CD4-positive, alpha-beta T cell (primary cell): ENCODE data around the gene SPAG9. TPM values are rescaled to one million over a fixed set of nuclear protein-coding genes. Genes with fewer than 3 reads are reported as not detected.

ENCODE experiments used
- ATAC-seq: fragments of 200-7000 bp; cut with Tn5 transposase; one replicate; pipeline ENCODE4 v1.10.0; 2022; ENCODE audit warnings: mild to moderate bottlenecking; ENCODE audit not compliant: poor library complexity
- CTCF ChIA-PET: fragments of 350-600 bp; sonication (Branson Sonifier 250); formaldehyde crosslinking; loops from one replicate; lab custom pipeline; 2021; ENCODE audit warnings: antibody characterized with exemption, inconsistent platforms; lab: Charles Lee
- POLR2A ChIA-PET: fragments of 350-600 bp; sonication (Branson Sonifier 250); formaldehyde crosslinking; loops from one replicate; lab custom pipeline; 2021; ENCODE audit warnings: antibody characterized with exemption, inconsistent platforms; lab: Charles Lee
- DNase-seq, 14 experiments: peaks; one replicate each; pipeline ENCODE4 v3.0.0-alpha.2; 2013 to 2020; ENCODE audit warnings: mixed read lengths in 2 of 14
- H3K27ac ChIP-seq, 2 donors: one replicate each; pipeline versions ENCODE4 v1.5.1 to v1.7.0; 2013; ENCODE audit warnings: low read length in 2 of 2, low read depth in 1 of 2, mild to moderate bottlenecking in 1 of 2
- H3K27me3 ChIP-seq, 2 experiments: 1 replicate in 1 of 2; 2 replicates in 1 of 2; pipeline versions ENCODE4 v1.6.1 to v1.7.0; 2013; ENCODE audit warnings: low read length in 2 of 2, control low read depth in 1 of 2, mild to moderate bottlenecking in 1 of 2, moderate library complexity in 1 of 2; ENCODE audit not compliant: insufficient read depth in 2 of 2, control insufficient read depth in 1 of 2
- H3K36me3 ChIP-seq: one replicate; pipeline ENCODE4 v1.6.1; 2013; ENCODE audit warnings: low read length, control low read depth; ENCODE audit not compliant: insufficient read depth
- H3K4me1 ChIP-seq: one replicate; pipeline ENCODE4 v1.6.1; 2013; ENCODE audit warnings: low read length, control low read depth; ENCODE audit not compliant: insufficient read depth
- H3K4me3 ChIP-seq: one replicate; pipeline ENCODE4 v1.5.1; 2013; ENCODE audit warnings: mild to moderate bottlenecking, low read length, moderate library complexity
- H3K9me3 ChIP-seq, 2 experiments: 1 replicate in 1 of 2; 2 replicates in 1 of 2; pipeline versions ENCODE4 v1.6.1 to v1.7.0; 2013; ENCODE audit warnings: low read length in 2 of 2, mild to moderate bottlenecking in 2 of 2, control low read depth in 1 of 2, moderate library complexity in 1 of 2; ENCODE audit not compliant: control insufficient read depth in 1 of 2, insufficient read depth in 1 of 2
- H3K27ac Mint-ChIP-seq: one replicate; pipeline ENCODE4 v1.8.0; 2020; ENCODE audit warnings: mixed read lengths
- H3K27me3 Mint-ChIP-seq: one replicate; pipeline ENCODE4 v1.8.0; 2021; ENCODE audit warnings: mixed read lengths
- H3K36me3 Mint-ChIP-seq: one replicate; pipeline ENCODE4 v1.8.0; 2021; ENCODE audit warnings: low read depth, mixed read lengths
- H3K4me1 Mint-ChIP-seq: one replicate; pipeline ENCODE4 v1.8.0; 2021; ENCODE audit warnings: low read depth, mixed read lengths
- H3K4me3 Mint-ChIP-seq: one replicate; pipeline ENCODE4 v1.8.0; 2020; ENCODE audit warnings: mild to moderate bottlenecking, mixed read lengths
- H3K9me3 Mint-ChIP-seq: one replicate; pipeline ENCODE4 v1.8.0; 2020; ENCODE audit warnings: mixed read lengths
- intact Hi-C, 2 experiments: fragments of 100-400 bp; cut with DNase I in 1 of 2; cut with micrococcal nuclease in 1 of 2; formaldehyde crosslinking; loops; one replicate each; pipeline versions ENCODE4 v1.15.1 to v1.9.0; 2023 to 2025; cut with DNase I, micrococcal nuclease
- total RNA-seq, 174 experiments: library from RNA in 2 of 174; stranded (reverse) in 2 of 174; gene quantifications; one replicate each; pipeline ENCODE4 v1.2.3 and lab custom pipeline; 2021 to 2026
- TF ChIP-seq, protein P1 (sequence below): fragments of 200-600 bp; IDR thresholded peaks from one replicate; pipeline ENCODE4 v1.8.0; 2022; ENCODE audit warnings: antibody characterized with exemption, mild to moderate bottlenecking

The SPAG9 gene
- total RNA-seq, 2 experiments from 2014 or later, result 60.2 to 64.6 TPM

DNA sequence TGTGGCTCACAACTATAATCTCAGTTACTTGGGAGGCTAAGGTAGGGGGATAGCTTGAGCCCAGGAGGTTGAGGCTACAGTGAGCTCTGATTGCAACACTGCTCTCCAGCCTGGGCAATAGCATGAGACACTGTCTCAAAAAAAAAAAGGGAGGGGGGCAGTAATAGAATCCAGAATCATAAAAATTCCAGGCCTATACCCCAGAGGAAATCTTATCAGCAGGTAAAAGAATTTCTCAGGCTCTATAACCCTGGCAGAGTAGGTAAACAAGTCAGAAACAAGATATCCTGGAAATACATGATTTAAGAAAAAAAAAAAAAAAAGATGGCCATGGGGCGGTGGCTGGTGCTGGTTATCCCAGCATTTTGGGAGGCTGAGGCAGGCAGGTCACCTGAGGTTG lies 12.9 kb downstream of the SPAG9 start:
- no peak for DNase-seq
- Histone ChIP-seq H3K27ac (no peak overlapping the region), H3K27me3 (no peaks in the 10 kb centered on the region), H3K4me3 (no peak overlapping the region), H3K4me1 (peaks cover 6% of the 10 kb centered on the region), H3K36me3 (no peaks in the 10 kb centered on the region), H3K9me3 (no peaks in the 10 kb centered on the region)
- intact Hi-C loops, result no loop called here
- CTCF ChIA-PET, result interaction anchor here (1.5 kb wide), 1 partner anchor 46 kb away, joined by 3 read pairs; the partner anchor contains the start of gene NME1
- no peaks in the 10 kb centered on the region for H3K9me3 Mint-ChIP-seq
- H3K4me1 Mint-ChIP-seq, result peaks cover 18% of the 10 kb centered on the region
- peaks cover 19% of the 10 kb centered on the region for H3K36me3 Mint-ChIP-seq
- no peak overlapping the region for H3K27ac Mint-ChIP-seq
- H3K4me3 Mint-ChIP-seq, result no peak overlapping the region
- TF ChIP-seq, protein P1, sequence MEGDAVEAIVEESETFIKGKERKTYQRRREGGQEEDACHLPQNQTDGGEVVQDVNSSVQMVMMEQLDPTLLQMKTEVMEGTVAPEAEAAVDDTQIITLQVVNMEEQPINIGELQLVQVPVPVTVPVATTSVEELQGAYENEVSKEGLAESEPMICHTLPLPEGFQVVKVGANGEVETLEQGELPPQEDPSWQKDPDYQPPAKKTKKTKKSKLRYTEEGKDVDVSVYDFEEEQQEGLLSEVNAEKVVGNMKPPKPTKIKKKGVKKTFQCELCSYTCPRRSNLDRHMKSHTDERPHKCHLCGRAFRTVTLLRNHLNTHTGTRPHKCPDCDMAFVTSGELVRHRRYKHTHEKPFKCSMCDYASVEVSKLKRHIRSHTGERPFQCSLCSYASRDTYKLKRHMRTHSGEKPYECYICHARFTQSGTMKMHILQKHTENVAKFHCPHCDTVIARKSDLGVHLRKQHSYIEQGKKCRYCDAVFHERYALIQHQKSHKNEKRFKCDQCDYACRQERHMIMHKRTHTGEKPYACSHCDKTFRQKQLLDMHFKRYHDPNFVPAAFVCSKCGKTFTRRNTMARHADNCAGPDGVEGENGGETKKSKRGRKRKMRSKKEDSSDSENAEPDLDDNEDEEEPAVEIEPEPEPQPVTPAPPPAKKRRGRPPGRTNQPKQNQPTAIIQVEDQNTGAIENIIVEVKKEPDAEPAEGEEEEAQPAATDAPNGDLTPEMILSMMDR, result no peak
- POLR2A ChIA-PET, result no interaction called here
- no peaks in the 10 kb centered on the region for H3K27me3 Mint-ChIP-seq
- no peak for ATAC-seq

DNA sequence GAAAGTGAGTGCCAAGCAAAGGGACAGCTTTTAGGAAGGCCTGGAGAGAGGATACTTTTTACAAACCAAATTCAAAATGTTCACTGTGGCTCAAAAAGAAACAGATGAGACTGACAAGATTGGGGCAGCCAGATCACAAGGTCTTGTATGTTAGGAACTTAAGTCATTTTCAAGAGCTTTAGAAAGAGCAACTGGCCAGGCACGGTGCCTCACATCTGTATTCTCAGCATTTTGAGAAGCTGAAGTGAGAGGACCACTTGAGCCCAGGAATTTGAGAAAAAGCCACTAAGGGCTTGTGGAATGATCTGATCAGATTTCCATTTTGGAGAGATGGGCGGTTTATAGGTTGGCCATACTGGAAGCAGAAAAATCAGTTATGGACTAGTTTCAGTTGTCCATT lies 17.2 kb downstream of the SPAG9 start:
- POLR2A ChIA-PET, result interaction anchor here (0.6 kb wide), 1 partner anchor 18 kb away, joined by 3 read pairs; the partner anchor contains the start of gene SPAG9
- no peak overlapping the region for H3K27ac ChIP-seq
- H3K4me3 Mint-ChIP-seq, result no peak overlapping the region
- no peaks in the 10 kb centered on the region for H3K27me3 ChIP-seq
- CTCF ChIA-PET, result no interaction called here
- ATAC-seq (no peak), DNase-seq (no peak)
- no peaks in the 10 kb centered on the region for H3K27me3 Mint-ChIP-seq
- intact Hi-C loops, result no loop called here
- H3K4me1 ChIP-seq, result peaks cover 3% of the 10 kb centered on the region
- peaks cover 22% of the 10 kb centered on the region for H3K4me1 Mint-ChIP-seq
- no peaks in the 10 kb centered on the region for H3K9me3 ChIP-seq
- H3K27ac Mint-ChIP-seq, result no peak overlapping the region
- H3K4me3 ChIP-seq, result no peak overlapping the region
- H3K9me3 Mint-ChIP-seq, result no peaks in the 10 kb centered on the region
- TF ChIP-seq, protein P1, result no peak
- peaks cover 14% of the 10 kb centered on the region for H3K36me3 Mint-ChIP-seq
- peaks cover 3% of the 10 kb centered on the region for H3K36me3 ChIP-seq

DNA sequence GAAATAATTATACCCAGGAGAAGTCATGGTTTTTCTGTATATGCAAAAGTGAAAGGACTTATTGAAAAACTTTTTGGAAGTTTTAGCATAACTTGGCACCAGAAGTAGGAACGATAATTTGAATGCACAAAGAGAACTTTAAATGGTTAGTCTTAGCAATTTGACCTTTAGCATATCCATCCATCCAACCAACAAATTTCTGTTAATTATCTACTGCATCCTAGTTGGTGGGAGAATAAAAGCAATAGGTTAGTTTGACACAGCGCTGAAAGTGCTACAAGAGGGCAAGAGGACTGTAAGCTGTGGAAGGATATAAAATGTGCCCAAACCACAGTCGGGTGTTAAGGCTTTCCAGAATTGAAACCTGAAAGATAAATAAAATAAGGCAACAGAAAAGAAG lies 17.6 kb downstream of the SPAG9 start:
- Mint-ChIP-seq H3K27ac (no peak overlapping the region), H3K9me3 (no peaks in the 10 kb centered on the region)

More for the DNA sequence above, 17.6 kb downstream of the SPAG9 start:
- Mint-ChIP-seq H3K4me1 (peaks cover 25% of the 10 kb centered on the region), H3K36me3 (peaks cover 14% of the 10 kb centered on the region), H3K27me3 (no peaks in the 10 kb centered on the region), H3K4me3 (no peak overlapping the region)
- TF ChIP-seq, protein P1, result no peak
- no peak overlapping the region for H3K27ac ChIP-seq
- DNase-seq, result no peak
- CTCF ChIA-PET, result no interaction called here
- no peak overlapping the region for H3K4me3 ChIP-seq
- no peaks in the 10 kb centered on the region for H3K9me3 ChIP-seq
- intact Hi-C loops, result no loop called here
- H3K27me3 ChIP-seq, result no peaks in the 10 kb centered on the region
- H3K4me1 ChIP-seq, result peaks cover 5% of the 10 kb centered on the region
- POLR2A ChIA-PET, result no interaction called here
- H3K36me3 ChIP-seq, result peaks cover 3% of the 10 kb centered on the region
- ATAC-seq, result no peak
